Stimulated activated CD8-positive, alpha-beta memory T cell treated with anti-CD3 and anti-CD28 coated beads, Interleukin-12 subunit alpha, Interleukin-12 subunit beta, amount 100 ng/mL, for 1 hour (primary cell): Measurements from ENCODE around the gene RNF187.
"Not testable (repeated sequence)": the region's sequence is repeated elsewhere in the genome, so short reads cannot be mapped to it uniquely, and the experiment has no call there.

Experiments
- DNase-seq: peaks from one replicate; pipeline ENCODE4 v3.0.0-alpha.2; 2020; ENCODE audit warnings: low read depth

Gene RNF187

GRCh38 chr1:228486596-228487335, 416 bp upstream of the RNF187 start:
- DNase-seq = peak; percentile 49

- DNase-seq = no peak
Observed at GRCh38 chr1:228488125-228488817, 1.1 kb downstream of the RNF187 start.

- DNase-seq = no peak
Observed at GRCh38 chr1:228488818-228489674, 1.9 kb downstream of the RNF187 start.

DNA sequence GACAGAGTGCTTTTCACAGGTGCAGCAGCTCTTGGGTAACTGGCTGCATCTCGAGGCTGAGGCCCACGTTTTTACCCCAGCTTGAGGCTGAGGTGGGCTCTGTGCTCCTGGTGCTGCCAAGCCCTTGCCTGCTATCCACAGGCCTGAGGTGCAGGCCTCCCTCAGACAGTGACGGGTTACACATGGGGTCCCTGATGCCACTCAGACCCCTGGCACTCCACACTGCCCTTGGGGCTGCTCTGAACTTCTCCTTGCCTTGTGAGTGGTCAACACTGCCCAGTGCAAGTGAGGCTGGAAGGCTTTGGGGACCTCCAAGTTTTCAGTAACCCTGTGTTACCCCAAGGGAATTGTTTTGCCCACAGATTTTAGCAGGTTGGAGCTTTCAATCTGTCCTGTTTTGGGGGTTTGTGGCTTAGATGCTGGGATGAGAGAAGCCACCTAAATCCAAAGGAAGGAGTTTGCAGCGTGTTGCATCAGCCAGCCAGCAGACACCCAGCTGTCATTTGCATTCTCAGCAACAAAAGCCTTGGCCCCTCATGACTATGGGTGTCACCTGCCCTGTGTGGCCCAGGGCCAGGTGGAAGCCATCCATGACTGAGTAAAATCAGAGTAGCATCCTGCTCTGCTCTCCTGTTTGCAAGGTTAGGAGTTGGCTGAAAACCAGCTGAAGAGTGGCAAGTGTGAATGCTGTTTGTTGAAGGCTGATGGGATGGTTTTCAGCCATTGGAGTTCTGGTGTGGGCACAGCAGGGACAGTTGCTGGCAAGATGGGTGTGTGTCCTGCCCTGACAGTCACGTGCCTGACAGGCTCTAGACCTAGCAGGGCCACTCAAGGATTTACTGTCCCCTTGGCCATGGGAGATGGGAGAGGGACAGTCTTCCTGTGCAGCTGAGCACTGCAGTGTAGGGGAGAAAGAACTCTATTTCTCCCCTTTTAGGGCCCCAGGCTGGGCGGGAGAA, 3.2 kb downstream of the RNF187 start:
- DNase-seq = no peak

DNA sequence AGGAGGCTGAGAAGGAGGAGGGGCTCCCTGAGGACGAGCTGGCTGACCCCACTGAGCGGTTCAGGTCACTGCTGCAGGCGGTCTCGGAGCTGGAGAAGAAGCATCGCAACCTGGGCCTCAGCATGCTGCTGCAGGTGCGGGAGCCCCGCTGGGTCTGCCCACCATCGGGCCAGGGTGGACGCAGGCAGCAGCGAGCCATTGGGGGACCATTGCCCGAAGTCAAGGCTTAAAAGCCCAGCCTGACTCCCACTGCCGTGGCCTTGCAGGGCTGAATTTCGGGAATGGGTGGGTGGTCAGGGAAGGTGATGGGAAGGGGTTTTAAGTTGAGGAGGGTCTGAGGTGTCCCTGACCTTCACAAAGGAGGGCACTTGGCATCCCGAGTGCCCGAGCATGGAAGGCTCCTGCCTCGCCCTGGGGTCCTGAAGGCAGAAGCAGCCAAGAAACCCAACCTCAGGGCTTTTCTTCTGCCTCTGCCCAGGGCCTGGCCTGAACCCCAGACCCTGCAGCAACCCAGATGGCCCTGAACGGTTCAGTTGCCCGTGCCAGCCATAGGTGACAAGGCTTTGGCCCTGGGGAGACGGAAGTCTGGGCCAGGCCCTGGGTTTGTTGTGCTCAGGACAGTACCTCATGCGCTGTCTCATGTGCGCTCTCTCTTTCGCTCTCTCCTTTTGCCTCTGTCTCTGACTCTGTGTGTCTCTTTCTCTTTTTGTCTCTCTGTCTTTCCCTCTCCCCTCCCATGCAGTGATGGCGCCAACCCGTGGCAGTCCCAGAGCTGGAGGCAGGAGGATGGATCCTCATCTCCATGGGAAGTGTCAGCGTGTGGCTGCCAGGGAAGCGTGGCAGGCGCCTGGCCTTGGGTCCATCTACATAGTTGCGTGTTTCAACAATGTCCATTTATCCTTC, 6.2 kb downstream of the RNF187 start:
- DNase-seq = no peak

DNA sequence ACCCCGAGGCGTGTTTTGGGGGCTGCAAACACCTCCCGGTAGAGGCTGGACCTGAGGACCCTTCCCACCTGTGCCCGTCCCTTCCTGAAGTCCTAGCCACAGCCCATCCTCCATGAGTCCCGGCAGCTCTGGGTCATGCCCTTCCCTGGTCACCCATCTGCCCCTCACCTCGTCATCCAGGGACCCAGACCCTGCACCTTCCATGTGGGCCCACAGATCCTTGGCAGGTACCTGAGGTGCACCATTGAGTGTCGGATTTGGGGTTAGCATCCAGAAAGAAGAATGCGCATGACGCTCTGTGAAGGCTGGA, 6.8 kb downstream of the RNF187 start:
- DNase-seq = no peak

DNA sequence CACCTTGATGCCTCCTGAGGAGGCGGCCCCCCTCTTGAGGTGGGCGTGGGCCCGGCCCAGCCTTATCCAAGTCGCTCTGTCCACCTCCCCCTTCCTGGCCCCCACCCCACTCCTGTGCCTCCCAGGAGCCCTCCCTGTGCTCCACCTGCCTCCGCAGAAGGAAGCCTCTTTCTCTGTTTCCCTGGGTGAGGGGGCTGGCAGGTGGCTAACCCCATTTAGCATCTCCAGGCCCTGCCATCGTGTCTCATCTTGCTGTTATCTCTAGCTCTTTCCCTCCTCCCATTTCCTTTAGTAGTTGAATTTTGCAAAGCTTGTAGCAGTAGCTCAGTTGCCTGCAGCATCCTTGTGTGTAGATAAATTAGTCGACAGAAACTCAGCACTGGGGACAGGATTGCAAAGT, 7.2 kb downstream of the RNF187 start:
- no peak for DNase-seq

GRCh38 chr1:228494970-228495853, 8.0 kb downstream of the RNF187 start:
- no peak for DNase-seq

DNA sequence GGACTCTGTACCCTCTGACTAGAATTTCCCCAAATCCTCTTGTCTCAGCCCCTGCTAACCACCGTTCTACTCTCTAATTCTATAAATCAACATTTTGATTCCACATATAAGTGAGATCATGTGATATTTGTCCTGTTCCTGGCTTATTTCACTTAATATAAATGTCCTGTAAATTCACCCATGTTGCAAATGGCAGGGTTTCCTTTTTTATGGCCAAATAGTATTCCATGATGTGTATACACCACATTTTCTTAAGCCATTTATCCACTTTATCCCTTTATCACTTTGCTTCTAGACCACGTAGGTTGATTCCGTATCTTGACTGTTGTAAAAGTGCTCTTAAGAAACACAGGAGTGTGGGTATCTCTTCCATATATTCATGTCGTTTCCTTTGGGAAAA, 8.9 kb downstream of the RNF187 start:
- no peak for DNase-seq

DNA sequence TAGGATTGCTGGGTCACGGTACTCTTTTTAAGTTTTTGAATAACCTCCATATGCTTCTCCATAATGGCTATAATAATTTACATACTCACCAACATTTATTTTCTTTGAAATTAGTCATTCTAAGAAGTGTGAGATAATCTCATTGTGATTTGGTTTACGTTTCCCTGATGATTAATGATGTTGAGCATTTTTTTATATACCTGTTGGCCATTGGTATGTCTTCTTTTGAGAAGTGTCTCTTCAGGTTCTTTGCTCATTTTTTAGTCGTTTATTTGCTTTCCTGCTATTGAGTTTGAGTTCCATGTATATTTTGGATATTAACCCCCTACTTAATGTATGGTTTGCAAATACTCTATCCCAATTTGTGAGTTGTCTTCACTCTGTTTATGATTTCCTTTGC, 9.3 kb downstream of the RNF187 start:
- DNase-seq = no peak

- no peak for DNase-seq
Observed at GRCh38 chr1:228497206-228497605, 10.0 kb downstream of the RNF187 start.

DNA sequence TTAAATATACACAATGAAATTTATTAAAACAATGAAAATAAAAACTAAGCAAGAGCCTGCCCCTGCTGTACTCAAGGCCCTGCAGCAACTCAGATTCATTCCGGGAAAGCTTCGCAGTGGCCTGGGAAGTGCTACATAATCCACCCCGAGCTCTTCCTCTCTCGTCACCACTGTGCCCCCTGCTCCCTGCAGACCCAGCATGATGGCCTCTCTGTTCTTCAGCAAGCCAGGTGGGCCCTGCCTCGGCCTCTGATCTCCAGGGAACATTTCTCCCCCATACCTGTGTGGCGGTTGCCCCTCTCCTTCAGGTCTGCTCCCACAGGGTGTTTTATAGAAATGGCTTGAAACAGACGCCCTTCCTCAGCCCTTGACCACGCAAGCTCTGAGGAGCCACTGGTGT, 10.6 kb downstream of the RNF187 start:
- no peak for DNase-seq

DNA sequence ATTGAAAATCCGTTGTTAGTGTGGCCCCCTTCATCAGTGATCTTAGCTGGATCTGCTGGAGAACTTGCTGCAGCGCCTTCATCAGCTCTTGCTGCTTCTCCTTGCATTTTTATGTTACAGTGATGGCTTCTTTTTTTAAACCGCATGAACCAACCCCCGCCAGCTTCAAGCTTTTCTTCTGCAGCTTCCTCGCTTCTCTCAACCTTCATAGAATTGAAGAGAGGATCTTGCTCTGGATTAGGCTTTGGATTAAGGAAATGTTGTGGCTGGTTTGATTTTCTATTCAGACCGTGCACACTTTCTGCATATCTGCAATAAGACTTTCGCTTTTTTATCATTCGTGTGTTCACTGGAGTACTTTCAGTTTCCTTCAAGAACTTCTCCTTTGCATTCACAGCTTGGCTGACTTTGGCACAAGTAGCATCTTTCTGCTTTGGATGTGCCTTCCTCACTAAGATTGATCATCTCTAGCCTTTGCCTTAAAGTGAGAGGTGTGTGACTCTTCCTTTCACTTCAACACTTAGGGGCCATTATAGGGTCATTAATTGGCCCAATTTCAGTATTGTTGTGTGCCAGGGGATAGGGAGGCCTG, 13.1 kb downstream of the RNF187 start:
- no peak for DNase-seq

GRCh38 chr1:228500901-228501871, 14.0 kb downstream of the RNF187 start:
- peak; percentile 84 for DNase-seq

- no peak for DNase-seq
Observed at GRCh38 chr1:228502522-228502921, 15.3 kb downstream of the RNF187 start.

DNA sequence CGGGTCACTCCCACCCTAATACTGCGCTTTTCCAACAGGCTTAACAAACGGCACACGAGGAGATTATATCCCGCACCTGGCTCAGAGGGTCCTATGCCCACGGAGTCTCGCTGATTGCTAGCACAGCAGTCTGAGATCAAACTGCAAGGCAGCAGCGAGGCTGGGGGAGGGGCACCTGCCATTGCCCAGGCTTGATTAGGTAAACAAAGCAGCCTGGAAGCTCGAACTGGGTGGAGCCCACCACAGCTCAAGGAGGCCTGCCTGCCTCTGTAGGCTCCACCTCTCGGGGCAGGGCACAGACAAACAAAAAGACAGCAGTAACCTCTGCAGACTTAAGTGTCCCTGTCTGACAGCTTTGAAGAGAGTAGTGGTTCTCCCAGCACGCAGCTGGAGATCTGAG, 18.8 kb downstream of the RNF187 start:
- DNase-seq = not testable (repeated sequence)

DNA sequence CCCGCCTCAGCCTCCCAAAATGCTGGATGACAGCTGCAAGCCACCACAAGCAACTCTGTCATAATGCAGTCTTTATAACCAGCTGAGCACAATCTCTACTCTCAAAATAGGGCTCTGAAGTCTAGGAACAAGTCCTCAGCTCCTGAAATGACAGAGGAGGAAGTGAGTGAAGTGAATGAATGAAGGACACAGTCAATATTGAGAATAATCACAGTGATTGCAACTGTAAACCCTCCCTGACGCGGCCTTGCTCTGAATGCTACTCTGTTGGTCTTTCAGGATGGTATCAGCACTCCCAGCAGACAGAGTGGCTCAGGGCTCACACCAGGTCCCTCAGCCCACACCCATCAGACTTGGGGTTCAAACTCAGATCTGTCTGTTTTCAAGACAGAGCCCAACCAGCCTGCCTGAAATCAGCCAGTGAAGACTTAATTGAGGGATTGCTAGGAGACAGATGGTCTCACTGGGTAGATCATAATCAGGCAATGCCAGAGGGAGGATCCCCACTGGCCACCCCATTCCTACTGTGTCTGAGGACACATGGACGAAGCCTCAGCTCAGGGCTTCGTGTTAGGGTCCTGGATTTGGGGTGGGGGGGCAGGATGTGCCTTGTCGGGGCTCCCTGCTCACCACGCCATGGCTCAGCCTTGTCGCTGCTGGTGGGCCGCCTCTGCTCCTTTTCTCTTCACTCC, 20.9 kb downstream of the RNF187 start:
- no peak for DNase-seq
